AG08395 (cell line): ENCODE results near the gene DEFB131B.
A peak's percentile ranks its signal among the peaks of the same experiment; 100 is the strongest.
"Not testable (repeated sequence)": the region's sequence is repeated elsewhere in the genome, so short reads cannot be mapped to it uniquely, and the experiment has no call there.

Experiments used
- DNase-seq: peaks from one replicate; pipeline ENCODE4 v3.0.0; 2012; ENCODE audit warnings: mixed read lengths, low spot score

DEFB131B gene

GRCh38 chr11:71911321-71911985 is 33.2 kb downstream of the DEFB131B start:
- not testable (repeated sequence) for DNase-seq

DNA sequence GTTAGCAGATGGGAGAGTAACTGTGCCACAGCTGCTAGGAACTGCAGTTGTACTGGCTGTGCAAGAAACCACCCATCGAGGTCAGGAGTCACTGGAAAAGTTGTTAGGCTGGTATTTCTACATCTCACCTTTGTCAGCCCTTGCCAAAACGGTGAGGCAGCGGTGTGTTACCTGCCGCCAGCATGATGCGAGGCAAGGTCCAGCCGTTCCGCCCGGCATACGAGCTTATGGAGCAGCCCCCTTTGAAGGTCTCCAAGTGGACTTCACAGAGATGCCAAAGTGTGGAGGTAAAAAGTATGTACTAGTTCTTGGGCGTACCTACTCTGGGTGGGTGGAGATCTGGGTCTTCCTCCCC is 33.7 kb downstream of the DEFB131B start:
- not testable (repeated sequence) for DNase-seq

DNA sequence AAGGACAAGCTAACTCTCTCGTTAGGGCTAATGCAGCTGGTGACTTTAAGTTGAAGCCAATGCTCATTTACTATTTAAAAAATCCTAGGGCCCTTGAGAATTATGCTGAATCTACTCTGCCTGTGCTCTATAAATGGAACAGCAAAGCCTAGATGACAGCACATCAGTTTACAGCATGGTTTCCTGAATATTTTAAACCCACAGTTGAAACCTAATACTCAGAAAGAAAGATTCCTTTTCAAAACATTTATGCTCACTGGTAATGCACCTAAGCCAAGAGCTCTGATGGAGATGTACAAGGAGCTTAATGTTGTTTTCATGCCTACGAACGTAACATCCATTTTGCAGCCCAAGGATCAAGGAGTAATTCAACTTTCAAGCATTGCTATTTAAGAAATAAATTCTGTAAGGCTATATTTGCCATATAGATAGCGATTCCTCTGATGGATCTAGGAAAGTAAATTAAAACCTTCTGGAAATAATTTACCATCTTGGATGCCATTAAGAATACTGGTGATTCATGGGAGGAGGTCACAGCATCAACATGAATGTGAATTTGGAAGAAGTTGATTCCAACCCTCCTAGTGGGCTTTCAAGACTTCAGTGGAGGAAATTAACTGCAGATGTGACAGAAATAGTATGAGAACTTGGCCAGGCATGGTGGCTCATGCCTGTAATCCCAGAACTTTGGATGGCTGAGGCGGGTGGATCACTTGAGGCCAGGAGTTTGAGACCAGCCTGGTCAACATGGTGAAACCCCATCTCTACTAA is 35.7 kb downstream of the DEFB131B start:
- peak; percentile 55 for DNase-seq

GRCh38 chr11:71914617-71915189 is 36.5 kb downstream of the DEFB131B start:
- no peak for DNase-seq

- DNase-seq, result peak; percentile 11
Observed at GRCh38 chr11:71917646-71918140, 39.4 kb downstream of the DEFB131B start.

DNA sequence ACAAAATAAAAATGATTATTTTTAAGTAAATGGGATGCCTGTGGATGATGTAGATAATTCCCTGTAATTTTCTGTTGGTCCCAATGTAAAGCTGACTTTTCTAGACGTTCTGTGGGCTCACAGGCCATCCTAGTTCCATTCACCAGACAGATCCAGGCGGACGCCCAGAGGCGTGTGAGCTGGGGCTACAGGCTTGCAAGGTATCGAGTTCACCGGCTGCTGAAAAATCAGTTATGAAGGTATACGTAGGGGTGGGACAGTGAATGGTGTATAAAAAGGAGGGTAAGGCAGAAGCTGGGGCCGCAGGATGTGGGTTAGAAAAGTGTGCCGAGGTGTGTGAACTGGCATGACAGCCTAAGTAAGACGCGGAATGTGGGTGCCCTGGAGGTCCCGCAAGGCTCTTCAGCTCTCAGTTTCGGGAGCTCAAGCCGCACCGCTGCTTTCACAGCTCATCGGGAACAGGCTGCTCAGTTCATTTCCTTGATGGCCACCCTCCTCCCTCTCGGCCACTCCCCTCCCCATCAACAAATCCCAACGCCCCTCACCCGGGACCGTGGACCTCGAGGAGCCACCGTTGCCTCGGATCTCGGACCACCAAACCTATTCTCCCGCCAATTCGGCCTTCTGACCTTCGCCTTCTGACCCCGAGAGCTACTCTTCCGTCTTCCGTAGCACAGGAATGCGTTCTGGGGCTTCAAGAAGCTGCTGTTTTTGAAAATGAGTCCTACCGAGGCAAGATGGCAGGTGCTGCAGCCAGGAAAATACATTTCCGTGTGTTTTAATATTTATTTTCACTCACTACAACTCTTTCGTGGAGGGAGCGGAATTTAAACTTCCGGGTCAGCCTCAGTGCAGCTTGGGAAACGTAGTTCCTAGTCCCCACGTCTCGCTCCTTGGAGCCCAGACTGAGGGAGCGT is 49.8 kb downstream of the DEFB131B start, which contains the start of gene XNDC1N:
Gene XNDC1N, minus strand, starts transcription at position 775 of the 917 bp plus-strand sequence. CDS start 5,241 bp downstream, outside the sequence.
- DNase-seq, result peak; percentile 88

DNA sequence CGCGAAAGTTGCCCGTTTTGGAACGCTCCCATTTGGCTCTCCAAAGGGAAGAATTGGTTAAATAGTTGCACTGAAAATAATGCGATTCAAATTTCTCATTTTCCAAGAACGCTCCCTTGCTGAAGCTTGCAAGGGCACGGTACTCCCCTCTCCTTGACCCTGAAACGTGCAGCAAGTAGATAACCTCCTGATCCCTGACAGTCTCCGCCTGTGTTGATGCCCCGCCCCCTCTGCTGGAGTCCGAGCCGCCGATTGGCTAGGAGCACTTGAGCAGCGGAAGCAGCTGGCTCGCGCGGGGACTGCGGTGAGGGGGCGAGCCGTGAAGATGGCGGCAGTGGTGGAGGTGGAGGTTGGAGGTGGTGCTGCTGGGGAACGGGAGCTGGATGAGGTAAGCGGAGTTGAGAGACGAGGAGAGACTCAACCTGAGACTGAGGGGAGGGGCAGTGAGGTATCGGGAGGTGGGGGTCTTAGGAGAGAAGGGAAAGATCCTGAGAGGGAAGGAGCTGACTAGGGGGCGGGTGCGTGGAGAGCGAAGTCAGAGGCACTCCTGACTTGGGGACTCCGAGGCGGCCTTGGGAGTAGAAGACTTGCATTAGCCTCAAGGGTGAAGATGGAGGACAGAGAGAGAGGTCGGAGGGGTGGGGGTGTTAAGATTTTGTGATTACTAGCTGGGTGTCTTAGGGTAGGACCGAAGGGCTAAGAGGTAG is 50.6 kb downstream of the DEFB131B start, which contains the start of gene RNF121:
Gene RNF121, plus strand, starts transcription at position 310 of the 707 bp plus-strand sequence. Its CDS starts 16 bp downstream, at position 326.
- DNase-seq, result peak; percentile 98

DNA sequence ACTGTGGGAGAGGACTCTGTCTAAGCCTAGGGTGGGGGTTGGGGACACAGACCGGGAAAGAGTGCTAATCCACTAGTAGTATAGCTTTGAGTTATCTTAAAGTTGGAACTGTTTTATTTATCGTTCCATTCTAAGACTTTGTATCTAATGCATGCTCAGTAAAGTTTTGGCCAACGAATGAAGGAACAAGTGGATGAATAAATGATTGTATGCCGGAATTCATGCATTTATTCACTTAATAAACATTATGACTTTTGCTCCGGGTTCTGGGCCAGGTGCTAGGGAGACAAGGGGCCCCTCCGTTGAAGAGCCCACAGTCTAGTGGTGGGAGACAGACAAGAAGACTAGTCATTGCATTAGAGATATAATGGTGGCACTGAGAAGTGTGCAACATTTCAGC is 51.2 kb downstream of the DEFB131B start:
- DNase-seq, result no peak

DNA sequence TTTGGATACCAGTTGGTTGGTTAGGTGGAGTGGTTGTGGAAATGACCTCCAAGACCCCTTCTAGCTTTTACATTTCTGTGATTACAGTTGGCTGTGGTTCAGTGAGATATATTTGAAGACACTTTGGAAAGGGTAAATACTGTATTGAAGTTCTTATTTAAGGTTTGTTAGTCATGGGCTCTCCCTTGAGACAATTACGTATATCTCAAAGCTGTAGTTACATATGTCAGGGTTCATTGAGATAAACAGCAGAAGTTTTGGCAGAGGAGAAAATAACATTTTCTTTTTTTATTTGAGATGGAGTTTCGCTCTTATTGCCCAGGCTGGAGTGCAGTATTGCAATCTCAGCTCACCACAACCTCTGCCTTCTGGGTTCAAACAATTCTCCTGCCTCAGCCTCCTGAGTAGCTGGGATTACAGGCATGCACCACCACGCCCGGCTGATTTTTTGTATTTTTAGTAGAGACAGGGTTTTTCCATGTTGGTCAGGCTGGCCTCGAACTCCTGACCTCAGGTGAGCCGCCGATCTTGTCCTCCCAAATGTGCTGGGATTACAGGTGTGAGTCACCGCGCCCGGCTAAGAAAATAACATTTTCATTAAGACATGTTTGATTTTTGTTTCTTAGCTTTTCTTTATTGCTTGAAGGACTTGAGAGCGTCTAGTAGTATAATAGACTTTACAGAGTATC is 52.4 kb downstream of the DEFB131B start:
- no peak for DNase-seq

DNA sequence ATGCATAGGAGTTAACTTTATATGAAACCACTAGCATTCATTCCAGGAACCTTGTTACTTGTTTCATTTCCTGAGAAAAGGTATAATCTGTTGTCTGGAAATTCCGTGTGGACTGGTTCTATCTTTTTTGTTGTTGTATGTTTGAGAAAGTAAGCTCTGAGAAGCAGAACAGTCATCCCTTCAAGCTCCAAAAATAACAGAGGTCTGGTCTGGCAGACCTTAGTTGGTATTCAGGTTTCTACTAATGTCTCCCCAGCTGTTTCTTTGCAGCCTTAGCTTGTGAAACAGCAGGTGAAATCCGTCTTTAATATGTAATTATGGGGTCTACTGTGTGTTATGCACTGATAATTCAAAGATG is 53.0 kb downstream of the DEFB131B start:
- DNase-seq, result no peak

DNA sequence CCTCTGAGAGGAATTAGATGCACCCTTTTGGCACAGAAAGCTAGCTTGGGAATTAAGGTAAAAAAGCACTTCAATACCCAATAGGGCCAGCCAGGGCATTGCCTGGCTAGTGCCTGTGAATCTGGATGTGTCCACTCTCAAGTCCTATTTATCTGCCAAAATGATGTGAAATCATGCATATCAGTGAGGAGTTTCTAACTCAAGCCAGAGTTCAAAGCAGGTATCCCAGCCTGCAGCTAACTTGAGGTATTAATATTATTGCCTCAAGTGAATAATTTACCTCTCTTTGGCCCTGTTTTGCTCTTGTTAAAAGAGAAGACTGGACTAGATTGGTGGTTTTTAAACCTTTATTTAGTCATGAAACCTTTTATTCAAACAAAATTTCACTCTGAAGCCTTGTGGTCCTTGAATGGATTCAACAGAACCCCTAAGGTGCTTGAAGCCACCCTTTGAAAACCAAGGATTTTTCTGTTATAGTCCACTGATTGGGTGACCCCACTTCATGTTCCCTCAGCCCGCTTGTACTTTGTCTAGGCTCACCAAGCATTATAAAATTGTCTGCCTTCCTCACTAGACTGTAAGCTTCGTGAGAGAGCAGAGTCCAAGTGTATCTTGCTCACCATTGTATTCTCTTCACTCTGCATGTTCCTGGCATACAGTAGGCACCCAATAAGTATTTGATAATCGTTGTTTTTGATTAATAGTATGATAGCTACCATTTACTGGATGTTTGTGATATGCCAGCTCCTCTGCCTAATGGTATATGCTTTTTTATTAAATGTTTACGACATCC is 55.1 kb downstream of the DEFB131B start:
- DNase-seq, result no peak
